Posterior cingulate gyrus (tissue), 11 donors: ENCODE measurements around the gene FAM120B.
"Not testable (repeated sequence)": the region's sequence is repeated elsewhere in the genome, so short reads cannot be mapped to it uniquely, and the experiment has no call there.

Source experiments
- DNase-seq, 10 donors: peaks; one replicate each; pipeline versions ENCODE4 v3.0.0 to v3.0.0-alpha.2; 2020 to 2021; ENCODE audit warnings: mixed read lengths in 3 of 10
- intact Hi-C: fragments of 100-400 bp; cut with DNase I; formaldehyde crosslinking; loops from one replicate; pipeline ENCODE4 v1.15.1; 2023

Gene FAM120B

DNA sequence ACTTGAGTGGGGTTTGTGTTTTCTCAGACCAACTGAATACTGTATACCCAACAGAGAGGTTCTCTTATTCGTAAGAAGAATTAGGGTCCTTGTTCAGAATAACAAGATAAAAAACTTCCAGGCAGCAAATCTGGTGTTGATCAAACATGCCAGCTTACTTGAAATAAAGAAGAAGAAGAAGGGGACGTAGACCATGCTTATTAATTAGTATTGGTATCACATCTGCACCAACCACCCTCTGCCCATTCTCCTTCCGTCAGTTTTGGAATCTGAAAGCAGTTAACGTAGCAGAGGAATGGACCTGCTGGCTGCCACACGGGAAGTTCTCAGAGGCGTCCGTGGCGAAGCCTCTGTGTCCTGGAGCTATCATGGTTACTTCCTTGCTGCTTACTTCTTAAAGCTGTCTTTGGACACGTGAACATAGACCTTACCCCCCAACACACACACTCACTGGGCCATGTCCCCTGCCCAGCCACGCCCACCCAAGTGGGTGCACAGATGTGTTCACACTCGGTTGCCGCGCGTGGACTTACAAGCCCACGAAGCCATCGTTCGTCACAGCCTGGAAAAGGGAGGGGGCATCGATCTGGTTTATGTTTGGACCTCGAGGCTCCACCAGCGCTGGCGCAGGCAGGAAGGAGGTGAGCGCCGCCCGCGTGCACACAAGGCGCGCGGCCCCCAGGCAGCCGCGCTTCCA lies 11.6 kb upstream of the FAM120B start:
- DNase-seq, result peak in 3 of 10 donors; percentile 61 to 79 (median 65)
- intact Hi-C loops, result loop anchor here (5.0 to 10.0 kb wide), 4 partner anchors 118 to 500 kb away; no protein-coding TSS in a partner anchor

DNA sequence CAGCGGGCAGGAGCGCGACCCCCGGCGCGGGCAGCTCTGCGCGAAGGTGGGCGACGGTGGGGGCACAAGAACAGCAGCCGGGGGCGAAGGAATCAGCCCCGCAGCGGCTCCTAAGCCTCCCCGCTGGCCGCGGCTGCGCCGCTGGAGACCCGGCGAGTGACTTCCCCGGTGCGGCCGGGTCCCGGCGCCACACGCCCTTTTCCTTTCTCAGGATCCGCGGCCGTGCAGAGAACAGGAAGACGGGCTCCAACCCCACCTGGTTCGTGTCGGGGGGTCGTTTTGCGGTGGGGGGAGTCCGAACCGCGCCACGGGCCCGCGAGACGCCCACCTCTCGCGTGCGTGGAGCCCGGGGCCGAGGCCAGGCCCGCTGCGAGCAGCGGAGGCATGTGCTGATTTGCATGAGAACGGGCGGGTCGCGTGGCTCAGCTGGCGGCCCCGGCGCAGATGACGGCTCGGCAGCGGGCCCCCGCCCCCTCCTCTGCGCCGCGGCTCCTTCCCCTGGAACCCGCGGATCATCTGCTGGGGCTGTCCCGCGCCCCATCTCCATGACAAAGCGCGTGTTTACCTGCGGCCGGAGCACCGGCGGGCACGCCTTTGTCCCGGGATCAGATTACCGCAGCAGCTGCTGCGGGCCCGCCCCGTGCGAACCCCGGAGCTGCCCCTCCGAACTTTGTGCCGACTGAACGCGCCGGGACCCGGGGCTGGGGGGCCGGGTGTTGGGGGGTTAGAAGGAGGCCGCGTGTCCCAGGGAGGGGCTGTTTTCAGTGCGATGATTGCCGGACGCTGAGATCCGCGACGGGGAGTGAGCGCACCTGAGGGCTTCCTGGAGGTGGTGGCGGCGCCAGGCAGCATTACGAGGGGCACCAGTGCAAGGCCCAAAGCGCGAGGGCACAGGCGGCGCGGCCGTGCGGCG lies 10.8 kb upstream of the FAM120B start:
- intact Hi-C loops, result loop anchor here (10.0 kb wide), 2 partner anchors 229 to 501 kb away; no protein-coding TSS in a partner anchor

DNA sequence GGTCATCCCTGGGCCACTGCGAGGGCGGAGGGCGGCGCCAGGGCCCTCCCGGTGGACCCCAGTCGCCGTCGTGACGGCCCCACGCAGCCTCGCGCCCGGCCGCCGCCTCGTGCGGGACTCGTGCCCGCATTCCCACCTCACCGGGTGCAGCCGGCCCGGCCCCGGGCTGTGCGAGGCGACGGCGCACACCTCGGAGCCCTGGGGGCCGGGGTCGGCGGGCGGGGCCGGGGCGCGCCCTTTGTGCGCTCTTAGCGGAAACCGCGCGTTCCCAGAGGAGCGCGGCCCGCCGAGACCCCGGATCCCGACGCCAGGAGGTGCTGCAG lies 10.2 kb upstream of the FAM120B start:
- no peak for DNase-seq
- intact Hi-C loops, result loop anchor here (10.0 kb wide), 2 partner anchors 228 to 502 kb away; no protein-coding TSS in a partner anchor

More for the DNA sequence above, 10.8 kb upstream of the FAM120B start:
- peak in 4 of 10 donors; percentile 65 to 91 (median 75) for DNase-seq

DNA sequence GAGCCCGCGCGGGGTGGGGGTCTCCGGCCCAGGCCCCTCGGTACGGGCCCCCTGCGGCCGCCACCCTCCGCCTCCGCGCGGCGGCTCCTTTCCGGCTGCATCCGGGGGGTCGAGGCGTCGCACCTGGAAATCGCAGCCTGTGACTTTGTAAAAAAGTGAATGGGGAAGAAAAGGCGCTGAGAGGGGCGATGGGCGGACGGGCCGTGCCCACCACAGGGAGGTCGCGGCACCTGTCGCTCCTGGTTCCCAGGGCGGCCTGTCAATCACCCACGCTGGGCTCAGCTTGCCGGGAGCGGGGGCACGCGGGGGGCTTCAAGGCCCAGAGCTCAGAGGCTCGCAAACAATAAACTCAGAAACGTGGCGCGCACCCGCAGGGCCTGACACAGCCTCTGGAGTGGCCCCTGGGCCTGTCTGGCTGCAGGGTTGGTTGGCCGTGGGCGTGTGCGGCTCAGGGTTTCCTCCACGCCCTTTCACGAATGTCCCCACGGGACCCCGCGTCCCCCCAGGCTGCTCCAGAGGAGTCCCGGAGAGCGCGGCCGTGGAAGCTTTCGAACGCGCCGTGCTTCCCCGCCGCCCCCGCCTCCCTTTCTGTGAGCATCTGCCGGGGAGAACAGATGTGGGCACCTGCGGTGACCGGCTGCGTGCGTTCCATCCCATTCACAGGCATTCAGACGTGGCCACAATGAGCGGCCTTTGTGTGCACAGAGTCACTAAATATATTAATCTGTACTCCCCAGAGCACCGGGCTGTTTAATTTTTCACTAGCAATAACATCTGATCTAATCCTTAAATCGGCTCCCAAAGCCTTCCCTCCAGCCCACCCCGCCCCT lies 9.6 kb upstream of the FAM120B start:
- peak in 3 of 10 donors; percentile 65 to 92 (median 74) for DNase-seq
- intact Hi-C loops, result loop anchor here (10.0 kb wide), 2 partner anchors 228 to 502 kb away; no protein-coding TSS in a partner anchor

DNA sequence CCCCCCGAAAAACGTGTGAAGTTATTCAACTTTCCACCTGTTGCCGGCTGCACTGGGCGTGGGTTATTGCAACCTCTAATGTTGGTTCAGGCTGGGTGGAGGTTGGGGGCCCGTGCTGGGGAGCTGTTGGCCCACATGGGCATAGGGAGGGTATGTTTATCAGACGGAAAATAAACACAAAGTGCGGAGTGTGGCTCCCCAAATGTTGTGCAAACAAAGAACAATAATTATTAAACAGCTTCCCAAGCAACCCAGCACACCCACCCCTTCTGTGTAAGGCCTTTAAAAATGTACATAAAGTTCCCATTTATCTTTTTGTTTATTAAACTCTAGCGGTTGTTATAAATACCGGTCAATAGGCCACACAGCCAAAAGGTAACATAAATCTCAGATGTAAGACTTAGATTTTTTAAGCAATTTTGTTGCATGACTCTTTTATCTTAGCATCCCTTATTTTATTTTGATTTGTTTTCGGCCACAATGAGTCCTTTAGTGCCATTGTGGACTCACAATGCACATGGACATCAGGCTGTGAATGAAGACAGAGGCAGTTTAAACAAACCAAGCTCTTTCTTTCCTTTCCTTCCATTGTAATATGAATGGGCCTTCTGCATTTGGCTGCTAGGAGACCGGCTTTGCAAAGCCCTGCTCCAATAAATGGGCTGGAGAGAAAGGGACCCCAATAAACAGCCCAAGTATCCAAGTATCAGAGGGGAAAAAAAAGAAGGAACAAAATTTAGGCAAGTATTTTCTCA lies 8.8 kb upstream of the FAM120B start:
- DNase-seq, result peak in 2 of 10 donors; percentile 51 to 76
- intact Hi-C loops, result loop anchor here (10.0 kb wide), 2 partner anchors 227 to 503 kb away; no protein-coding TSS in a partner anchor

GRCh38 chr6:170298688-170299087 lies 7.9 kb upstream of the FAM120B start:
- intact Hi-C loops, result loop anchor here (10.0 kb wide), 2 partner anchors 226 to 504 kb away; no protein-coding TSS in a partner anchor
- peak in 1 of 10 donors; percentile 56 for DNase-seq

GRCh38 chr6:170301184-170301583 lies 5.4 kb upstream of the FAM120B start:
- no peak for DNase-seq
- intact Hi-C loops, result no loop called here

GRCh38 chr6:170305805-170306323 lies 694 bp upstream of the FAM120B start:
- intact Hi-C loops, result no loop called here
- DNase-seq, result no peak

DNA sequence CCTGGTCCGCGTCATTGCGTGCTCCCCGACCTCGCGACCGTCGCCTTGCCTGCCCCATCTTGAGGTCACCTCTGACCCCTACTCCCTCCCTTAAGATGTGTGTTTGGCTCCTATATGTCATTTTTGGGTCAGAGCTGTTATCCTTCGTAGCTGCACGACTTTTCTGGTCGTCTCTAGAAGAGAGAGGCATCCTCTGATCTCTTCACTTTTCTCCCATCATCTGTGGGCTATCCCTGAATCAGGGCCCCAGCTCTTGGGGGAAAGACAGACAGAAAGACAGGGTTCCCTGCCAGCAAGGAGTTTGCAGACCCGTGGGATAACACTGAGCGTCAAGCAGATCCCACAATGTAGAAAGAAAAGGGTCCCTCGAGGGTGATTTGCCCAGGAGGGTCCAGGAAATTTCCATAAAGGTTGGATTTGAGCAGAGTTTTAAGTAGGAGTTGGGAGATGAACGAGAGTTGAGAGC lies 555 bp downstream of the FAM120B start:
- intact Hi-C loops, result no loop called here
- DNase-seq, result no peak

GRCh38 chr6:170308761-170309160 lies 2.2 kb downstream of the FAM120B start:
- no peak for DNase-seq
- intact Hi-C loops, result no loop called here

DNA sequence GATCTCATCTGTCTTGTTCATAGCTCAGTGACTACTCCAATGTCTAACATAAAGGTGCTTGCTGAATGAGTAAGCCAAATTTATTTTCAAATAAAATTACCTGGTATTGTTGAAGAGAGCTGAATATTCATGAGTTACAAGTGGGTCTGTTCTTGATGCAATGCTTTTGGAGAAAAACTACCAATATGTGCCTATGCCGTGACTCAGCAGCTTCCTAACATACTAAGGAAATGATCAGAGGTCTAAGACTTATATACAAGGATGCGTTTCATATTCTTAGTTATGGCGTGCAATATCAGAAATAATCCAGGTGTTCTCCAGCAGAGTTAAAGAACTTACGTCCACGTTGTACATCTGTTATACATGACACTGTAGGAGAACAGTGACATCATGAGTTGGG lies 5.1 kb downstream of the FAM120B start:
- no peak for DNase-seq
- intact Hi-C loops, result no loop called here

DNA sequence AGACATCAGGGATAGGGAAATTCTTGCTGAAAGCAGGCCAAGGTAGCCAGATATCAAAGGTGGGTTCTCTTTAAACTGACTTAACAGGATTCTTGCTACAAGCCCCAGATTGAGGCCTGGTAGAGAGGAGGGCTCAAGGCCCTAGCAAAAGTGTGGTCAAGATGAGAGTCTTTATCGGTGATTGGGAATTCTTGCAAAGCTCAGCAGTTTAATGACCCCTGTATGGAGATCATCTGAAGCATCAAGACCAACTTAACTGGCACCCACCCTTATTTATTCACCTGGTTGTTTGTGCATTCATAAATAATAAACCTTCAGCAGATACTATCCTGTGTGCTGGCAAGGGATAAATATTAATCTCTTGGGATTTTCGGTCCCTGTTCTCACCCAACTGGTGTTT lies 6.3 kb downstream of the FAM120B start:
- intact Hi-C loops, result no loop called here
- DNase-seq, result no peak

GRCh38 chr6:170313716-170314295 lies 7.2 kb downstream of the FAM120B start:
- intact Hi-C loops, result no loop called here

DNA sequence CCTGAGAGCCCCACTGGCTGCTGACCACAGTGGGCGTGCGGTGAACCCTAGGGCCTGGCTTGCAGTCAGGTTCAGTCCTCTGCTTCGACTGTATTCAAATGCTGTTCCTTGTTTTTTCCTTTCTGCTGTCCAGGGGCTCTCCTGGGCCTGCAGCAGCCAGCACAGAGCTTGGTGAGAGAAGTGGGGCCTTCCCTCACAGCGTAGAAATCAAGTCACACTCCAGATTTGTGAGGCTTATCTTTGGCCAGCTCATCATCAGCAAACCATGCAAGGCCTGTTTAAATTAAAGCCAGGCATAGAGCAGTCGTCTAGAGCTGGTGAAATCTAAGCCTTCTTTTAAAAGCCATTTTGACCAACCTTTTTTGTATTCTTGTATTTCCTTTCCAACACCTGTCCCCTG lies 8.4 kb downstream of the FAM120B start:
- intact Hi-C loops, result no loop called here
- DNase-seq, result no peak

More at GRCh38 chr6:170313716-170314295, 7.2 kb downstream of the FAM120B start:
- no peak for DNase-seq

GRCh38 chr6:170316071-170316470 lies 9.5 kb downstream of the FAM120B start:
- intact Hi-C loops, result no loop called here

DNA sequence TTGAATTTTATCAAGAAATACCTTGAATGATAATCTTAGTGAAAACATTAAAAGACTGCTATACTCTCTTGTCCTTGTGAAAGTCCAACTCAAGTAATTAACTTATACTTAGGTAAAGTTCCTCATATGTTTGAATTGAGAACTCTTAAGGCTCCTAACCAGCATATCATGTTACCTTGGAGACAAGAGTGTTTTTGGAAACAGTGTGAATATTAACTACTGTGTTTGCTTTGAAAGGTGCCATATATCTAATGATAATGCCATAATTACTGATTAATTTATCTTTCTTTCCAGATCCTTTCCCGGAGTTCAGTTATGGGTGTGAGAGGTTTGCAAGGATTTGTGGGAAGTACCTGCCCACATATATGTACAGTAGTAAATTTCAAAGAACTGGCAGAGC lies 10.5 kb downstream of the FAM120B start:
- intact Hi-C loops, result no loop called here
- no peak for DNase-seq

More at GRCh38 chr6:170316071-170316470, 9.5 kb downstream of the FAM120B start:
- no peak for DNase-seq

- DNase-seq, result no peak
- intact Hi-C loops, result no loop called here
Measured at GRCh38 chr6:170317718-170318117, 11.2 kb downstream of the FAM120B start.

DNA sequence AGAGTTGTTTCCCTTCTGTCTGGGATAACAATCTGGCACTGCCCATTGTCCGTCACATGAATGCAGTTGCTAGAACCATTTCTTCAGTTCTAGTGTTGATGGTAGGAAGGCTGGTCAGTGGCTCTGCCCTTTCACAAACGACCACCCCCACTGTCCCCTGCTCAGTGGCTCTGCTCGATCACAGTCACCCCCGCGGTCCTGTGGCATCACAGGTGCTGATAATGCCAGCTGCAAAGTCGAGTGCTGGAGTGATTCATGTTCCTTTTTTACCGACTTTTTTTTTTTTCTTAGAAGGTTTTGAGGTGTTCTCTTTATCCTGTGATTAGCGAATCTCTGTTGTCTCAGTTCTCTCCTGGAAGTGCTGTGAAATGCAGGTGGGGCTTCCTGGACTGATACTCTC lies 22.8 kb downstream of the FAM120B start:
- no peak for DNase-seq
- intact Hi-C loops, result no loop called here

DNA sequence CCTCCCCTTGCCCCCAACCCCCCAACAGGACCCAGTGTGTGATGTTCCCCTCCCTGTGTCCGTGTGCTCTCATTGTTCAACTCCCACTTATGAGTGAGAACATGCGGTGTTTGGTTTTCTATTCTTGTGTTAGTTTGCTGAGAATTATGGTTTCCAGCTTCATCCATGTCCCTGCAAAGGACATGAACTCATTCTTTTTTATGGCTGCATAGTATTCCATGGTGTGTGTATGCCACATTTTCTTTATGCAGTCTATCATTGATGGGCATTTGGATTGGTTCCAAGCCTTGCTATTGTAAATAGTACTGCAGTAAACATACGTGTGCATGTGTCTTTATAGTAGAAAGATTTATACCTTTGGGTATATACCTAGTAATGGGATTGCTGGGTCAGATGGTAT lies 28.6 kb downstream of the FAM120B start:
- intact Hi-C loops, DNase-seq: not testable (repeated sequence)
